GM12874 (cell line): ENCODE measurements around the gene CD164L2.

Source experiments
- TF ChIP-seq, protein P1 (sequence below): IDR thresholded peaks from 2 replicates; pipeline ENCODE4 v1.5.1; 2011; ENCODE audit warnings: low read depth, mild to moderate bottlenecking, control low read depth, low read length, moderate library complexity; ENCODE audit not compliant: insufficient read depth

Gene CD164L2

GRCh38 chr1:27360159-27361043, 22.7 kb downstream of the CD164L2 start:
- TF ChIP-seq, protein P1, sequence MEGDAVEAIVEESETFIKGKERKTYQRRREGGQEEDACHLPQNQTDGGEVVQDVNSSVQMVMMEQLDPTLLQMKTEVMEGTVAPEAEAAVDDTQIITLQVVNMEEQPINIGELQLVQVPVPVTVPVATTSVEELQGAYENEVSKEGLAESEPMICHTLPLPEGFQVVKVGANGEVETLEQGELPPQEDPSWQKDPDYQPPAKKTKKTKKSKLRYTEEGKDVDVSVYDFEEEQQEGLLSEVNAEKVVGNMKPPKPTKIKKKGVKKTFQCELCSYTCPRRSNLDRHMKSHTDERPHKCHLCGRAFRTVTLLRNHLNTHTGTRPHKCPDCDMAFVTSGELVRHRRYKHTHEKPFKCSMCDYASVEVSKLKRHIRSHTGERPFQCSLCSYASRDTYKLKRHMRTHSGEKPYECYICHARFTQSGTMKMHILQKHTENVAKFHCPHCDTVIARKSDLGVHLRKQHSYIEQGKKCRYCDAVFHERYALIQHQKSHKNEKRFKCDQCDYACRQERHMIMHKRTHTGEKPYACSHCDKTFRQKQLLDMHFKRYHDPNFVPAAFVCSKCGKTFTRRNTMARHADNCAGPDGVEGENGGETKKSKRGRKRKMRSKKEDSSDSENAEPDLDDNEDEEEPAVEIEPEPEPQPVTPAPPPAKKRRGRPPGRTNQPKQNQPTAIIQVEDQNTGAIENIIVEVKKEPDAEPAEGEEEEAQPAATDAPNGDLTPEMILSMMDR, result no peak

- TF ChIP-seq, protein P1, result no peak
Measured at GRCh38 chr1:27359822-27360158, 23.3 kb downstream of the CD164L2 start.

DNA sequence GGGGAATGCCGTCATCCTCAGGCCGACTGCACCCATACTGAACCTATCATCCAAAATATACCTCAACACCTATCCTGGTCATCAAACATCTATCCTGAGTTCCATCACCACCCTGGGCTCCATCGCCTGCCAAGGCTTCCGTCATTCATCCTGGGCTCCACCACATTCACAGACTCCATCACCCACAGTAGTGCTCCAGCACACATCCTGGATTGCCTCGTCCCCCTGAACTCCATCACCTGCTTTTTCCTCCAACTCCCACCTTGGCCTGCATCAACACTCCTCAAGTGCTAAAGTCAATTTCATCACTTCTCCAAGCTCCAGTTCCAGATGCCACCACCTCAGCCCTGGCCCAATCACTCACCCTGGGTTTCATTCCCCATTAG, 24.2 kb downstream of the CD164L2 start:
- TF ChIP-seq, protein P1, result no peak

GRCh38 chr1:27358038-27358927, 24.9 kb downstream of the CD164L2 start:
- TF ChIP-seq, protein P1, result no peak

DNA sequence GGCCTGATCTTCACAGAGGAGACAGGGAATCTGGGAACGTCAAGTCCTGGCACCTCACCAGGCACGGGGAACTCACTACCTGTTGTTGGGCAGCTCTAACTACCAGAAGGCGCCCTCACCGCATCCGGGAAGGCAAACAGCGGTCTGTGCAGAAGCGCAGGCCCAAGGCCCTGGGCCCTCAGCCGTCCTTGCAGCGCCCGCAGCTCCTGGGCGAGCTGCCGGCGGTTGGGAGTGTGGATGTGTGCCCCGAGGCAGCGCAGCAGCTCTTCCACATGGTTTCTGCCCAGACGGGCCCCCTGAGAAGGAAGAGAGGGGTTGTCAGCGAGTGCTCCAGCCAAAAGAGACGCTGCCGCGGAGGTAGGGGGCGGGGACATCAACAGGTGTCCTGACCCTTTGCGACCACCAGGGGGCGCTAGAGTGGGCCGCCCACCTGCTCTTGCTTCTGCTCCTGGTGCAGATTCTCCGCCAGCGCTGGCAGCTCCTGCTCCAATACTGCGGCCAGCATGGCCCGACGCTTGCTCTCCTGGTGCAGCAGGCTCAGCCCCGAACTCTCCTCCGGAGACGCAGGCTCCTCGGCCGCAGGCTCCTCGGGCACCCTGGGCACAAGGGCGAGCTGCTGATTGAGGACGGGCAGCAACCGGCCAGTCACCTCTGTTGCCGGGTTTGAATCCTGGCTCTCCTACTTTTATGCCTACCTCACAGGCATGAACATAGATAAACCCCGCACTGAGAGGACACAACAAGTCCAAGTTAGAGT, 25.7 kb downstream of the CD164L2 start:
- TF ChIP-seq, protein P1, result peak; percentile 99

DNA sequence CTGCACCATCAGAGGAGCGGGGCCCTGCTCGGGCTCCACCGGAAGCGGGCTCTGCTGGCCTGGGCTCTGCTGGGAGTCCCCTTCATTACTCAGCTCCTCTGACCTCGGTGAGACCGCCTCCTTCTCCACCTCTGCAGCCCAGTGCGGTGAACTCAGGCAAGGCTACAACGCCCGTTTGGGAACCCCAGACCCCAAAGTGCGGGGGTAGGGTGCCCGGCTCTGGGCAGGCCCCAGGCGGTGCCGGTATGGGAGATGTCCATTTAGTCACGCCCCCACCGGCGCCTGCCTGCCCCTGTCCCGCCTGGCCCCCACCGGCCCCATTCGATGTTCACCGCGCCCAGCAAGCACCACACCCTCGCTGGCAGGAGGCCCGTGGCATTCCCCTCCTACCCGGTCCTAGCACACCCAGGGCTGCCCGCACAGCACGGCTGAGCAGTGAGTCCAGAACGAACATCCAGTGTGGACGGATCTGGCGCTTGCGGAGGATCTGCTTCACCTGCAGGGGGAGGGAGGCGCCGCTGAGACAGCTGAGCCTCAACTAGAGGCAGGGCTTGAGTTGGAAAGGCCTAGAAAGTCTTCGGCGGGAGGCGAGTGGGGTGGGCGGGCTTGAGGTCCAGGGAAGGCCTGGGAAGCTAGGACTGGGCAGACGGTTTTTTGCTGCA, 26.4 kb downstream of the CD164L2 start:
- TF ChIP-seq, protein P1, result no peak
